Cardiac fibroblast (primary cell): ENCODE results near the gene NR3C1.
A peak's percentile ranks its signal among the peaks of the same experiment; 100 is the strongest.

Experiments
- DNase-seq, 2 donors: peaks; one replicate each; pipeline versions ENCODE4 v3.0.0 to v3.0.0-alpha.2; 2010; ENCODE audit warnings: low read depth in 2 of 2
- H3K4me3 ChIP-seq, 2 donors: replicated peaks in 1 of 2; 1 replicate in 1 of 2; 2 replicates in 1 of 2; pipeline ENCODE4 v1.5.1; 2011; ENCODE audit warnings: low read depth in 2 of 2, low read length in 2 of 2, mild to moderate bottlenecking in 2 of 2, moderate library complexity in 1 of 2
- CTCF ChIP-seq: IDR thresholded peaks from one replicate; pipeline ENCODE4 v1.5.1; 2011; ENCODE audit warnings: low read depth, mild to moderate bottlenecking, low read length, inconsistent platforms

NR3C1 gene

GRCh38 chr5:143284521-143284920 lies 119.0 kb downstream of the NR3C1 start:
- DNase-seq = no peak
- no peak for TF ChIP-seq CTCF
- H3K4me3 ChIP-seq = no peak overlapping the region

DNA sequence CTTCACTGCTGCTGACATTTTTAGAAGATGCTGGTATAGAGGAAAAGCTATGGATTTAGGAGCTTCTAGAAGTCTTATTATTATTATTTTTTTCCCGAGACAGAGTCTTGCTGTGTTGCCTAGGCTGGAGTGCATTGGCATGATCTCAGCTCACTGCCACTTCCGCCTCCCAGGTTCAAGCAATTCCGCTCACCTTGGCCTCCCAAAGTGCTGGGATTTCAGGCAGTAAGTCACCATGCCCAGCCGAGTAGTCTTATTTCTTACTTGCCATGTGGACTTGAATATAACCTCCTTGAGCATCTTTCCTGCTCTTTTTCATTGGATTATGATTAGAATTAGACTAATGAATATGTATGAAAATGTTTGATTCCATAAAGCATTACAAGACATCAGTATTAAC lies 119.5 kb downstream of the NR3C1 start:
- DNase-seq = no peak
- no peak for TF ChIP-seq CTCF
- no peak overlapping the region for H3K4me3 ChIP-seq

DNA sequence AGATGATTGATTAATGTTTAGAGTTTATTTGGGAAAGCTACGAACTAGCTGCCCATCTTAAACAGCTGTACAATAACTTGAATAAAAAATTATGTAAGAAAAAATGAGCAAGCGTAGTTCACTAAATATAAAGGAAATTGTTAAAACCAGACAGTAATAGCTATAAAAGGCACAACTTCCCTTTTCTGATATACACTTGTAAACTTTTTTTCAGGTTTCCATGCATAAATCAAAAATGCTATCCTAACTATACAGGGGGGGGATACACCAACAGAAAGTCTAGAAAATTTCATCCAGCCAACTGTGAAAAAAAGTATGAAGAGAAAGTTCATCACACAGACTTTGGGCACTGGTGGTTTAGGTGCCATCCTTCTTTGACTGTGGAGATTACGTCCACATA lies 122.3 kb downstream of the NR3C1 start:
- no peak for TF ChIP-seq CTCF
- no peak for DNase-seq

DNA sequence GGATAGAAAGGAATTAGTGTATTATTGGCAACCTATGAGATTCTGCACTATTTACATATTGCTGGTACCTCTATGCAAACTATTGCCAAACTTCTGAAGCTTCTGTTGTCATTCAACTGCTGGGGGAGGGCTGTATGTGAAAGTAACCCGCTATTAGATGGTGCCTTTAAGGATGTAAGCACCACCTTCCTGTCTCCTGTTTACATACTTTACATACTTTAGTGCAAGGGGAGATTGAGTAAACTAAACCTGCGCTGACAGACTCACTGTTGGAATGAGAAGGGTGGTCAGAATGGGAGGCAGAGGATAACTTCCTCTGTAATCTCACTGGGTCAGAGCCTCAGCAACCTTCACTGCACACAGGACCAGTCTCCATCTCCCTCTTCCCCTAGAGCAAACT lies 123.8 kb downstream of the NR3C1 start:
- no peak overlapping the region for H3K4me3 ChIP-seq
- DNase-seq = peak in 1 of 2 donors; percentile 17

More for the DNA sequence above, 122.3 kb downstream of the NR3C1 start:
- H3K4me3 ChIP-seq = no peak overlapping the region

GRCh38 chr5:143277536-143277935 lies 126.0 kb downstream of the NR3C1 start:
- no peak for DNase-seq
- no peak for TF ChIP-seq CTCF

More for the DNA sequence above, 123.8 kb downstream of the NR3C1 start:
- TF ChIP-seq CTCF = no peak

GRCh38 chr5:143275512-143276363 lies 127.7 kb downstream of the NR3C1 start:
- no peak for TF ChIP-seq CTCF
- no peak overlapping the region for H3K4me3 ChIP-seq
- DNase-seq = no peak

More at GRCh38 chr5:143277536-143277935, 126.0 kb downstream of the NR3C1 start:
- no peak overlapping the region for H3K4me3 ChIP-seq
